Neural cell (in vitro differentiated cells): ENCODE measurements around the gene IRF9. TPM values are rescaled to one million over a fixed set of nuclear protein-coding genes. Genes with fewer than 3 reads are reported as not detected.

ENCODE experiments used
- H2AFZ ChIP-seq: fragments of 200-600, 300-800 bp; sonication (generic), shearing (Covaris generic); 2 replicates; pipeline ENCODE4 v1.6.0; 2014; ENCODE audit warnings: low read depth, mild to moderate bottlenecking, antibody characterized with exemption, low read length, moderate library complexity
- H3F3A ChIP-seq: fragments of 200-600 bp; shearing (Covaris generic); 2 replicates; pipeline ENCODE4 v1.6.1; 2016; ENCODE audit warnings: mild to moderate bottlenecking, moderate library complexity, mixed read lengths, antibody characterized with exemption, low read length; ENCODE audit not compliant: insufficient read depth, poor library complexity, severe bottlenecking
- H3K27ac ChIP-seq: fragments of 200-600, 300-800 bp; sonication (generic), shearing (Covaris generic); 2 replicates; pipeline ENCODE4 v1.5.1; 2014; ENCODE audit warnings: mild to moderate bottlenecking, low read length, moderate library complexity
- H3K27me3 ChIP-seq: fragments of 300-800, 200-600 bp; sonication (generic), shearing (Covaris generic); 2 replicates; pipeline ENCODE4 v1.6.0; 2014; ENCODE audit warnings: mild to moderate bottlenecking, low read depth, low read length, moderate library complexity; ENCODE audit not compliant: insufficient read depth
- H3K36me3 ChIP-seq: fragments of 300-800, 200-600 bp; sonication (generic), shearing (Covaris generic); 2 replicates; pipeline ENCODE4 v1.5.1; 2014; ENCODE audit warnings: mild to moderate bottlenecking, antibody characterized with exemption, low read length, moderate library complexity; ENCODE audit not compliant: insufficient read depth
- H3K4me2 ChIP-seq: fragments of 300-800, 200-600 bp; sonication (generic), shearing (Covaris generic); 2 replicates; pipeline ENCODE4 v1.6.0; 2014; ENCODE audit warnings: mild to moderate bottlenecking, low read length
- H3K4me3 ChIP-seq: fragments of 300-800, 200-600 bp; sonication (generic), shearing (Covaris generic); 2 replicates; pipeline ENCODE4 v1.5.1; 2014; ENCODE audit warnings: mild to moderate bottlenecking, low read length, moderate library complexity
- H3K79me2 ChIP-seq: fragments of 200-600 bp; shearing (Covaris generic); replicated peaks from 2 replicates; pipeline ENCODE4 v1.6.0; 2014; ENCODE audit warnings: mild to moderate bottlenecking, low read length, moderate library complexity; ENCODE audit not compliant: insufficient read depth
- H3K9ac ChIP-seq: fragments of 300-800, 200-600 bp; sonication (generic), shearing (Covaris generic); 2 replicates; pipeline ENCODE4 v1.6.1; 2016; ENCODE audit warnings: mild to moderate bottlenecking, low read length, mixed read lengths
- H3K9me2 ChIP-seq: fragments of 200-600 bp; shearing (Covaris generic); 2 replicates; pipeline ENCODE4 v1.6.1; 2016; ENCODE audit warnings: mild to moderate bottlenecking, low read length, mixed read lengths; ENCODE audit not compliant: insufficient read depth
- H3K9me3 ChIP-seq: fragments of 200-600, 300-800 bp; sonication (generic), shearing (Covaris generic); 2 replicates; pipeline ENCODE4 v1.6.1; 2016; ENCODE audit warnings: mild to moderate bottlenecking, mixed run types, low read length, moderate library complexity, mixed read lengths
- H4K20me1 ChIP-seq: fragments of 200-600 bp; shearing (Covaris generic); 2 replicates; pipeline ENCODE4 v1.6.1; 2016; ENCODE audit warnings: mild to moderate bottlenecking, mixed run types; ENCODE audit not compliant: insufficient read depth
- EP300 ChIP-seq: fragments of 450-650 bp; conservative IDR thresholded peaks from 2 replicates; pipeline ENCODE4 v1.6.1; 2014; ENCODE audit warnings: antibody characterized with exemption, mild to moderate bottlenecking, moderate library complexity; ENCODE audit not compliant: poor library complexity, severe bottlenecking
- EZH2 ChIP-seq: fragments of 200-600, 300-800 bp; shearing (Covaris generic), sonication (generic); IDR thresholded peaks from 2 replicates; pipeline ENCODE4 v1.6.1; 2014; ENCODE audit warnings: antibody characterized with exemption, low read length, borderline replicate concordance, mild to moderate bottlenecking; ENCODE audit not compliant: insufficient read depth, poor library complexity, severe bottlenecking
- MXI1 ChIP-seq: fragments of 450-650 bp; conservative IDR thresholded peaks from 2 replicates; pipeline ENCODE4 v1.6.1; 2014; ENCODE audit warnings: antibody characterized with exemption, mild to moderate bottlenecking; ENCODE audit not compliant: poor library complexity, severe bottlenecking
- POLR2AphosphoS5 ChIP-seq: IDR thresholded peaks from 2 replicates; pipeline ENCODE4 v1.6.1; 2012
- RAD21 ChIP-seq: fragments of 450-650 bp; conservative IDR thresholded peaks from 2 replicates; pipeline ENCODE4 v1.6.1; 2014; ENCODE audit warnings: antibody characterized with exemption, mild to moderate bottlenecking, moderate library complexity
- SMC3 ChIP-seq: fragments of 450-650 bp; conservative IDR thresholded peaks from 2 replicates; pipeline ENCODE4 v1.6.1; 2014; ENCODE audit warnings: antibody characterized with exemption, mild to moderate bottlenecking, moderate library complexity; ENCODE audit not compliant: poor library complexity
- TAF1 ChIP-seq: IDR thresholded peaks from 2 replicates; pipeline ENCODE4 v1.6.1; 2012; ENCODE audit warnings: low read depth
- polyA plus RNA-seq: library from polyadenylated mRNA; depleted of rRNA; stranded (reverse); fragments of >200 nt; gene quantifications from 2 replicates; pipeline ENCODE4 v1.2.3, GENCODE V29; 2014
- TF ChIP-seq, protein P1 (sequence below): IDR thresholded peaks from 2 replicates; pipeline ENCODE4 v1.6.1; 2012; ENCODE audit warnings: borderline replicate concordance
- TF ChIP-seq, protein P2 (sequence below): fragments of 450-650 bp; IDR thresholded peaks from 2 replicates; pipeline ENCODE4 v1.5.1; 2014; ENCODE audit warnings: antibody characterized with exemption, mild to moderate bottlenecking, moderate library complexity; ENCODE audit not compliant: poor library complexity, severe bottlenecking

Gene IRF9
- polyA plus RNA-seq, 1 donor from 2014 or later: 19.6 TPM

DNA sequence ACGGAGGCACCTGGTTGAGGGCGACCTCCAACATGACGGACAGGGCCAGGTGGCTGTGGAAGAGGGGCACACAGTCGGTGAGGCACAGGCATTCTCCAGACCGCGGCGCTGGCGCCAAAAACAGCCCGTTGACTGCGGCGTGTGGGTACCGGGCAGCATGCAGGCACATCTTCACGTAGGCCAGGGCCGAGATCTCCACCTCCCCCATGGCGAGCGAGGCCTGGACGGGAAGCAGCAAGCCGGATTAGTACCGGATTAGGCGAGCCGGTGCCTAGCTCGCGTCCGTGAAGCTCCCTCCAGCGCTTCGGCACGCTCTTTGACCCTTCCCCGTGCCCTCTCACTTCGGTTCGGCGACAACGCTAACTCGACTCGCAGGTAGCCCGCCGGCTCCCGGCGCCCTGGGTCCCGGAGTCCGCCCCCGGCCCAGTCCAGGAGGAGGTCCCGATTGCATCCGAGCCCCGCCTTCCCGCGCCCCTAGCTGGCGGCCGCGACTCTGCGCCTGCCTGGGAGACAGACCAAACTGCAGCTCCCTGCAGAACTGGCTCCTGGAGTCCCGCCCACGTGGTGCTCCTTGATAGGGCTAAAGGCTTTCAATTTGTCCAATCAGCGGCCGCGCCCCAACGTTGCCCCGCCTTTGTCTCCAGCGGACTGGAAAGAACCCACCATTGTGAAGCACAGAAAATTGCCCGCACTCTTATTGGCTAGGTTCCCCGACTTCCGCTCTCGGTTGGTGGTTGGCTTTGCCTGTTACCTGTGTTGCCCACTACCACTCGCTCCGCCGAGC is 19.8 kb upstream of the IRF9 start, which contains the start of gene EMC9:
EMC9 (minus strand) TSS at position 495 of the 784 bp plus-strand sequence; CDS start at position 208, 287 bp downstream.
- Histone ChIP-seq H4K20me1 (no peaks in the 10 kb centered on the region), H3K9ac (peak within 1 kb of the TSS; percentile 89), H3K27me3 (no peaks in the 10 kb centered on the region), H3F3A (peaks cover 11% of the 10 kb centered on the region), H3K4me2 (peak within 1 kb of the TSS; percentile 94), H3K4me3 (peak within 1 kb of the TSS; percentile 90), H3K79me2 (peaks cover 10% of the 10 kb centered on the region), H3K9me3 (no peaks in the 10 kb centered on the region), H3K27ac (peak within 1 kb of the TSS; percentile 90), H3K36me3 (no peaks in the 10 kb centered on the region), H3K9me2 (no peaks in the 10 kb centered on the region), H2AFZ (peak within 1 kb of the TSS; percentile 61)
- TF ChIP-seq POLR2AphosphoS5 (peak; percentile 82), EP300 (no peak), TAF1 (peak; percentile 87), EZH2 (no peak), RAD21 (no peak), SMC3 (peak; percentile 10), MXI1 (peak; percentile 81)
- TF ChIP-seq, protein P1, sequence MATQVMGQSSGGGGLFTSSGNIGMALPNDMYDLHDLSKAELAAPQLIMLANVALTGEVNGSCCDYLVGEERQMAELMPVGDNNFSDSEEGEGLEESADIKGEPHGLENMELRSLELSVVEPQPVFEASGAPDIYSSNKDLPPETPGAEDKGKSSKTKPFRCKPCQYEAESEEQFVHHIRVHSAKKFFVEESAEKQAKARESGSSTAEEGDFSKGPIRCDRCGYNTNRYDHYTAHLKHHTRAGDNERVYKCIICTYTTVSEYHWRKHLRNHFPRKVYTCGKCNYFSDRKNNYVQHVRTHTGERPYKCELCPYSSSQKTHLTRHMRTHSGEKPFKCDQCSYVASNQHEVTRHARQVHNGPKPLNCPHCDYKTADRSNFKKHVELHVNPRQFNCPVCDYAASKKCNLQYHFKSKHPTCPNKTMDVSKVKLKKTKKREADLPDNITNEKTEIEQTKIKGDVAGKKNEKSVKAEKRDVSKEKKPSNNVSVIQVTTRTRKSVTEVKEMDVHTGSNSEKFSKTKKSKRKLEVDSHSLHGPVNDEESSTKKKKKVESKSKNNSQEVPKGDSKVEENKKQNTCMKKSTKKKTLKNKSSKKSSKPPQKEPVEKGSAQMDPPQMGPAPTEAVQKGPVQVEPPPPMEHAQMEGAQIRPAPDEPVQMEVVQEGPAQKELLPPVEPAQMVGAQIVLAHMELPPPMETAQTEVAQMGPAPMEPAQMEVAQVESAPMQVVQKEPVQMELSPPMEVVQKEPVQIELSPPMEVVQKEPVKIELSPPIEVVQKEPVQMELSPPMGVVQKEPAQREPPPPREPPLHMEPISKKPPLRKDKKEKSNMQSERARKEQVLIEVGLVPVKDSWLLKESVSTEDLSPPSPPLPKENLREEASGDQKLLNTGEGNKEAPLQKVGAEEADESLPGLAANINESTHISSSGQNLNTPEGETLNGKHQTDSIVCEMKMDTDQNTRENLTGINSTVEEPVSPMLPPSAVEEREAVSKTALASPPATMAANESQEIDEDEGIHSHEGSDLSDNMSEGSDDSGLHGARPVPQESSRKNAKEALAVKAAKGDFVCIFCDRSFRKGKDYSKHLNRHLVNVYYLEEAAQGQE: peak; percentile 42
- TF ChIP-seq, protein P2, sequence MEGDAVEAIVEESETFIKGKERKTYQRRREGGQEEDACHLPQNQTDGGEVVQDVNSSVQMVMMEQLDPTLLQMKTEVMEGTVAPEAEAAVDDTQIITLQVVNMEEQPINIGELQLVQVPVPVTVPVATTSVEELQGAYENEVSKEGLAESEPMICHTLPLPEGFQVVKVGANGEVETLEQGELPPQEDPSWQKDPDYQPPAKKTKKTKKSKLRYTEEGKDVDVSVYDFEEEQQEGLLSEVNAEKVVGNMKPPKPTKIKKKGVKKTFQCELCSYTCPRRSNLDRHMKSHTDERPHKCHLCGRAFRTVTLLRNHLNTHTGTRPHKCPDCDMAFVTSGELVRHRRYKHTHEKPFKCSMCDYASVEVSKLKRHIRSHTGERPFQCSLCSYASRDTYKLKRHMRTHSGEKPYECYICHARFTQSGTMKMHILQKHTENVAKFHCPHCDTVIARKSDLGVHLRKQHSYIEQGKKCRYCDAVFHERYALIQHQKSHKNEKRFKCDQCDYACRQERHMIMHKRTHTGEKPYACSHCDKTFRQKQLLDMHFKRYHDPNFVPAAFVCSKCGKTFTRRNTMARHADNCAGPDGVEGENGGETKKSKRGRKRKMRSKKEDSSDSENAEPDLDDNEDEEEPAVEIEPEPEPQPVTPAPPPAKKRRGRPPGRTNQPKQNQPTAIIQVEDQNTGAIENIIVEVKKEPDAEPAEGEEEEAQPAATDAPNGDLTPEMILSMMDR: peak; percentile 74

DNA sequence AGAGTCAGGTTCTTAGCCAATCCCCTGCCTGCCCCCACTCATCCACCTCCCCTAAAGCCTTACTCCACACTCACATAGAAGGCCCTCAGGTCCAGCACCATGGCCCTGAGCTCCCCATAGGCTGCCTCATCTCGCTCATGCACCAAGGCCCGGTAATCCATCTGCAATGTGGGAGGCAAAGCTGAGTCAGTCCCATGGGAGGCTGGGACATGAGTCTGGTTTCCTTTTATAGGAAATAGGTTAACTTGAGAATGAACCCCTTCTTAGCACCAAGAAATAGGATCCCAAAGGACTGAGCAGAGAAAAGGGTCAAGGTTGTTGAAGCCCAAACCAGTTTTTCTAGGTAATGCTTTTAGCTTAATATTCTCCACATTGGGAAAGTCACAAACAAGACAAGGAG is 17.6 kb upstream of the IRF9 start:
- Histone ChIP-seq H3F3A (peaks cover 11% of the 10 kb centered on the region), H3K4me3 (no peak overlapping the region), H3K79me2 (peaks cover 19% of the 10 kb centered on the region), H3K9me3 (no peaks in the 10 kb centered on the region), H4K20me1 (no peaks in the 10 kb centered on the region), H3K9me2 (no peaks in the 10 kb centered on the region), H3K36me3 (no peaks in the 10 kb centered on the region), H3K4me2 (no peak overlapping the region), H3K27ac (no peak overlapping the region), H2AFZ (no peak overlapping the region), H3K9ac (no peak overlapping the region), H3K27me3 (no peaks in the 10 kb centered on the region)
- TF ChIP-seq, protein P1: no peak
- TF ChIP-seq, protein P2: no peak
- TF ChIP-seq EP300: no peak
- no peak for TF ChIP-seq RAD21
- TF ChIP-seq SMC3: no peak
- no peak for TF ChIP-seq POLR2AphosphoS5
- TF ChIP-seq MXI1: no peak
